NOMO-1 treated with DMSO at 0.1 percent for 48 hours (cell line): ENCODE results near the gene CERT1.

Experiments used
- DNase-seq: peaks from one replicate; lab custom pipeline; 2025; ENCODE audit not compliant: unreplicated experiment; lab: John Stamatoyannopoulos, UW

Gene CERT1

GRCh38 chr5:75481024-75481423 is 30.4 kb downstream of the CERT1 start:
- no peak for DNase-seq

GRCh38 chr5:75475364-75475763 is 36.1 kb downstream of the CERT1 start:
- DNase-seq = no peak

DNA sequence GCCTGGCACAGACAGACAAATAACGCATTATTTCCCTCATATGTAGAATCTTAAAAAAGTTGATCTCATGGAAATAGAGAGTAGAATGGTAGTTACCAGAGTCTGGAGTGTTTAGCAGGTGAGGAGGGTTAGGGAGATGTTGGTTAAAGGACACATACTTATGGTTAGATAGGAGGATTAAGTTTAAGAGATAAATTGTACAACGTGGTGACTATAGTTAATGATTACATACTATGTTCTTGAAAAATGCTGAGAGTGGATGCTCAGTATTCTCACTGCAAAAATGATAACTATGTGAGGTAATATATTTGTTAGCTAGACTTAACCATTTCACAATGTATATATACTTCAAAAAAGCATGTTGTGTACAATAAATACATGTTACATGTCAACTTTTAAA is 38.0 kb downstream of the CERT1 start:
- DNase-seq = no peak

- no peak for DNase-seq
These were observed 38.5 kb downstream of the CERT1 start for GRCh38 chr5:75472973-75473372.

- DNase-seq = no peak
These were observed 40.2 kb downstream of the CERT1 start for GRCh38 chr5:75471193-75471592.

DNA sequence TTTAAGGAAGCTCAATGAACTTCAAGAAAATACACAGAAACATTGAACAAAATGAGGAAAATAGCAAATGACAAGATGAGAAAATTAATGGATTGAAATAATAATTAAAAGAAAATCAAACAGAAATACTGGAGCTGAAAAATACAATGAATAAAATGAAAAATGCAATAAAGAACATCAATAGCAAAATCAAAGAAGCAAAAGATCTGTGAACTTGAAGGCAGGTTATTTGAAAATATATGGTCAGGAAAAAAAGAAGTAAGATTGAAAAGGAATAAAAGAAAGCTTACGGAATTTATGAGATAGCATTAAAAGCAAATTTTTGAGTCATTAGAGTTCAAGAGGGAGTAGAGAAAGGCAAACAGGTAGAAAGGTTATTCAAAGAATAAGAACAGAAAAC is 42.4 kb downstream of the CERT1 start:
- DNase-seq = no peak

- DNase-seq = no peak
These were observed 42.8 kb downstream of the CERT1 start for GRCh38 chr5:75468593-75468992.

- DNase-seq = no peak
These were observed 45.3 kb downstream of the CERT1 start for GRCh38 chr5:75466006-75466716.

DNA sequence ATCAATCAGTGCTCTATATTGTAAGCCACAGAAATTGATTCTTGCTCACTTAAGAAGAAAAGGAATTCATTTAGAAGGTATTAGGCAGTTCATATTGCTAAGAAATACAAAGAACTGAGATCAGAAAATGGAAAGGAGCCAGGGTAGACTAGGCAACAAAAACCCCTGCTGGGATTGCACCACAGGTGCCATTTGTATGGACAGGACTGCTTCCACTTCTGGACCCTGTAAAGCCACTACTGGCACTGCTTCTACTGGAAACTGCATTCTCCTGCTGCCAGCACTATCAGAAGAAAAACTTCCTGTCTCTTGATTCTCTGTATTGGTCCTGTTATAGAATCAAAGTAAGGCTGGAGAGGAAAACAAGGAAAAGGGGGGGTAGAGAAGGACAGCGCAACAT is 45.9 kb downstream of the CERT1 start:
- DNase-seq = no peak

GRCh38 chr5:75463726-75464125 is 47.7 kb downstream of the CERT1 start:
- no peak for DNase-seq

DNA sequence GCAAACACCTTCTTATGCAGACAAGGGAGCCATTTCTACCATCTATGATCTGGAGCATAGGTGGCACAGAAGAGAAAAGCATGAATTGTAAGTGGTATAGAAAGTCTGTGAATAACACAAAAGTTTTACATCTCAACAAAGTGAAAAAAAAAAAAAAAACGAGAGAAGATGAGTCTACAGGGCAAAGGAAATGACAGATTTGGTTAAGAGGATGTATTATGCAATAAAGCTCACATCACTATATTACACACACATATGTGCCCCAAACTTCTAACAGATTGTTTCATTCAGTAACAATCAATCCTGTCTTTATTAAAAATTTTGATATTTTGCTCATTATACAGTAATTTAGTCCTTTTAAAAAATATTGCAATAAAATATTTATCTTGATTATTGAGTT is 49.8 kb downstream of the CERT1 start:
- DNase-seq = peak; percentile 62

GRCh38 chr5:75460942-75461610 is 50.4 kb downstream of the CERT1 start:
- no peak for DNase-seq

GRCh38 chr5:75460532-75460931 is 50.9 kb downstream of the CERT1 start:
- no peak for DNase-seq

DNA sequence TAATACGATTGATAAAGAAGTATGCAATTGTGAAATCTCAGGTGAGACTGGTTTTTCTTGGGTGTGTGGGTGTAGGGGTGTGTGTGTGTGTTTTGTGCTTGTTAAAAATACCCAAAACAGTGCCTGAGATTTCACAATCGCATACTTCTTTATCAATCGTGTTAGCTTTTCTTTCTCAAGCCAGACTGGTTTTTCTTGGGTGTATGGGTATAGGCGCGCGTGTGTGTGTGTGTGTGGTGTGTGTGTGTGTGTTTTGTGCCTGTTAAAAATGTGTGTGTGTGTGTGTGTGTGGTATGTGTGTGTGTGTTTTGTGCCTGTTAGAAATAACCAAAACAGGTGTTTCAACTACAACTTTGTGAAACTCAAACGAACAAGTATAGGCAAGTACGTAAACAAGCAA is 53.7 kb downstream of the CERT1 start:
- DNase-seq = no peak

GRCh38 chr5:75457161-75457560 is 54.3 kb downstream of the CERT1 start:
- DNase-seq = no peak

DNA sequence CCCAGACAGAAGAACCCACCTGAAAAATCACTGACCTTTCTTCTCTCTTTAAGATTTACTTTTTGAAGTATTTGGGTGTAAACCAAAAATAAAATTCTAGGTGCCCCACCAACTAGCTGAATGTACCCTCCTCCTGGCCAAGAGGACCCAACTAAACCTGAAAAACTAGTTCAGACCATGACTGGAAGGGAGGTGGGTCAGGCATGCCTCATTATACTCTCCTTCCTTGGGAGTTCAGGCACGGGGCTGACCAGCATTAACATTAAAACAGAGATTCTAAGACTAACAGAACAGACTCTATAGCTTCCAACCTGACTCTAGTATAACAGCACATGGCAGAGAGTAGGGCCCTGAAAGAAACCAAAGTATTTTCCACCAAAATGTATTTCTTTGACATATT is 61.4 kb downstream of the CERT1 start:
- DNase-seq = no peak

DNA sequence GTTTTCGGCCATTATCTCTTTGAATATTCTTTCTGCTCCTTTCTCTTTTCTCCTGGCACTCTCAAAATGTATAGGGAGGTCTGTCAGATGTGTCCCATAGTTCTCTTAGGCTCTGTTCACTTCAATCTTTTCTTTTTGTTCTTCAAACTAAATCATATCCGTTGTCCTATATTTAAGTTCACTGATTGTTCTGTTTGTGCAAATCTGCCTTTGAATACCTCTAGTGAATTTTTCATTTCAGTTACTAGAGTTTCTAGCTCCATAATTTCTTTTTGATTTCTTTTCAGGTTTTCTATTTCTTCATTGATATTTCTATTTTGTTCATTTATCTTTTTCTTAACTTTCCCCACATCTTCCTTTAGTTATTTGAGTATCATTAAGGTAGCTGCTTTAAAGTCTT is 65.4 kb downstream of the CERT1 start:
- DNase-seq = no peak

DNA sequence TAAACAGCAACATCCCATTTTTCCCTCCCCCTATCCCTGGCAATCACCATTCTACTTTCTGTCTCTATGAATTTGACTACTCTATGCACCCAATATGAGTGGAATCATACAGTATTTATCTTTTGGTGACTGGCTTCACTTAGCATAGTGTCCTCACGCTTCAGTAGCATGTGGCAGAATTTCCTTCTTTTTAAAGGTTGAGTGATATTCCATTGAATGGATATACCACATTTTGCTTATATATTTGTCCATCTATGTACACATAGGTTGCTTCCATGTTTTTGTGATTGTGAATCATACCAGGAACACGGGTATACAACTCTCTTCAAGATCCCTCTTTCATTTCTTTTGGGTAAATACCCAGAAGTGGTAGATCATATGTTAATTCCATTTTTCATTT is 69.9 kb downstream of the CERT1 start:
- no peak for DNase-seq

DNA sequence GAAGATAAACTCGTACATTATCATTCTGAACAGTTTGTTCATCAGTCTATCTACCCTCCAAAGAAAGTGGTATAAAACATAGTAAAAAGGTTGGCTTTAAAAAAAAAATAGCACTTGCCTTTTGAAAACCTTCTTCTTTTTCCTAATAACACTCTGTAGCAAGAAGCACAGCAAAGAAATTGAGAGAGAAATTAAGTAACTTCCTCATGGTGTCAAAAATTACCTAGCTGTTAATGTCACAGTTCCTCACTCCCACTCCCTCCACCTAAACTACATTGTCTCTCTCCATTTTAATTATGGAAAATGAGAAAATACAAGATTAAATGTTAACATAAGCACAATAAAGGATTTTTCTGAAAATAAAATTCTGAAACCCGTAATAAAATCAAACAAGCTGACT is 72.2 kb downstream of the CERT1 start:
- peak; percentile 77 for DNase-seq

DNA sequence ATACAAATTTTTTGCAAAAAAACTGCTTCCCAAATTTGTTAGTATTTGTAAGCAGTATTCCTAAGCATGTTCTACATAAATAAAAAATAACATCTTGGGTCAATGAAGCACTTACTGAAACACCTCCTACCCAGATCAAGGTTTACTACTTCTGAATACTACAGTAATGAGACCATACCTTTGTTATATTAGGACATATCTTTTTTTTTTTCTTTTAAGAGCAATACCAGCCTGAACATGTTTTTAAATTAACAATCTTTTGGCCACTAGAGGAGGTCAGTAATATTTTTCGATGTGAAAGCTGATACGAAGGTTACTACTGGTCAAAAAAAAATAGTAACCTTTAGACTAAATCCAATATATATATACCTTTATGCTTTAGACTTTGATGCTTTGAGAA is 72.7 kb downstream of the CERT1 start:
- no peak for DNase-seq

GRCh38 chr5:75435096-75435495 is 76.3 kb downstream of the CERT1 start:
- DNase-seq = no peak

DNA sequence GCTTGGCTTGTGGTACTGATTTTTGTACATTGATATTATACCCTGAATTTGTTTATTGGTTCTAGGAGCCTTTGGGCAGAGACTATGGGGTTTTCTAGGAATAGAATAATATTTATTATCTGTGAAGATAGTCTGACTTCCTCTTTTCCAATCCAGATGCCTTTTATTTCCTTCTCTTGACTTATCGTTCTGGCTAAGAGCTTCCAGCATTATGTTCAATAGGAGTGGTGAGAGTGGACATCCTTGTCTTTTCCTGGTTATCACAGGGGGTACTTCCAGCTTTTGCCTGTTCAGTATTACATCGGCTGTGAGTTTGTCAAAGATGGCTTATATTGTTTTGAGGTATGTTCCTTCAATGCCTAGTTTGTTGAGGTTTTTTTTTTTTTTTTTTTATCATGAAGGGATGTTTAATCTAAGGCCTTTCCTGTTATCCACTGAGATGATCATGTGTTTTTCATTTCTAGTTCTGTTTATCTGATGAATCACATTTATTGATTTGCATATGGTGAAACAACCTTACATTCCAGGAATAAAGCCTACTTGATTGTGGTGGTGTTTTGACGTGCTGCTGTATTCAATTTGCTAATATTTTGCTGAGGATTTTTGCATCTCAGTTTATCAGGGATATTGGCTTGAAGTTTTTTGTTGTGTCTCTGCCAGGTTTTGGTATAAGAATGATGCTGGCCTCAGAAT is 77.5 kb downstream of the CERT1 start:
- no peak for DNase-seq
